HCT116 (cell line): ENCODE data around the gene KRTAP6-1. TPM values are rescaled to one million over a fixed set of nuclear protein-coding genes. Genes with fewer than 3 reads are reported as not detected.

Source experiments
- ATAC-seq: fragments of 200-7000 bp; cut with Tn5 transposase; 2 replicates; pipeline ENCODE4 v1.9.1; 2020; ENCODE audit warnings: mild to moderate bottlenecking, moderate library complexity
- BruUV-seq: library from RNA; stranded (reverse); fragments of 400-500 nt; replicated peaks from 2 replicates; lab custom pipeline; 2021; lab: Mats Ljungman, UMichigan
- CTCF ChIA-PET: fragments of 300-600 bp; sonication (Branson Sonifier 250); formaldehyde crosslinking; loops from one replicate; lab custom pipeline; 2021; ENCODE audit warnings: antibody characterized with exemption; lab: Charles Lee
- POLR2A ChIA-PET: fragments of 300-600, 350-600 bp; sonication (Branson Sonifier 250); formaldehyde crosslinking; loops from one replicate; lab custom pipeline; 2021; ENCODE audit warnings: antibody characterized with exemption; lab: Charles Lee
- RAD21 ChIA-PET, 2 experiments: fragments of 300-600 bp; sonication (Branson Sonifier 250); formaldehyde crosslinking; loops; one replicate each; lab custom pipeline; 2023; ENCODE audit warnings: low total read pairs in 2 of 2; ENCODE audit not compliant: uncharacterized antibody in 2 of 2, unreplicated experiment in 2 of 2, low non-redundant PET in 1 of 2; lab: Charles Lee
- DNase-seq: peaks from one replicate; pipeline ENCODE4 v3.0.0-alpha.2; 2010; ENCODE audit warnings: low read depth, low spot score
- H2AFZ ChIP-seq: fragments of 200-600 bp; shearing (Covaris generic), sonication (generic); 2 replicates; pipeline ENCODE4 v1.6.1; 2017; ENCODE audit warnings: low read depth, mixed run types, mixed read lengths, antibody characterized with exemption, low read length; ENCODE audit not compliant: poor library complexity, severe bottlenecking
- H3K27ac ChIP-seq: 2 replicates; pipeline ENCODE4 v1.5.1; 2012; ENCODE audit warnings: low read depth, low read length
- H3K27me3 ChIP-seq: fragments of 200-600 bp; sonication (generic); 2 replicates; pipeline ENCODE4 v1.6.1; 2016; ENCODE audit warnings: mixed run types, low read length, mixed read lengths; ENCODE audit not compliant: insufficient read depth
- H3K36me3 ChIP-seq, 2 experiments: fragments of 200-500 bp in 1 of 2; fragments of 200-600 bp in 1 of 2; sonication (Bioruptor generic) in 1 of 2; sonication (generic) in 1 of 2; 2 replicates each; pipeline versions ENCODE4 v1.5.1 to v1.6.1; 2014 to 2016; ENCODE audit warnings: low read length in 2 of 2, inconsistent platforms in 1 of 2, mixed read lengths in 1 of 2, mixed run types in 1 of 2; ENCODE audit not compliant: insufficient read depth in 2 of 2, control insufficient read depth in 1 of 2
- H3K4me1 ChIP-seq, 2 experiments: fragments of 200-600 bp in 1 of 2; sonication (generic) in 1 of 2; 2 replicates each; pipeline versions ENCODE4 v1.5.1 to v1.6.1; 2012 to 2017; ENCODE audit warnings: low read length in 2 of 2, inconsistent platforms in 1 of 2, mild to moderate bottlenecking in 1 of 2, mixed read lengths in 1 of 2, mixed run types in 1 of 2, moderate library complexity in 1 of 2; ENCODE audit not compliant: insufficient read depth in 2 of 2, control insufficient read depth in 1 of 2
- H3K4me2 ChIP-seq: fragments of 200-600 bp; sonication (generic); 2 replicates; pipeline ENCODE4 v1.6.1; 2017; ENCODE audit warnings: mixed run types, low read length, mixed read lengths
- H3K4me3 ChIP-seq, 2 experiments: fragments of 200-600 bp in 1 of 2; sonication (generic) in 1 of 2; replicated peaks in 1 of 2; 2 replicates each; pipeline ENCODE4 v1.5.1; 2011 to 2016; ENCODE audit warnings: low read length in 2 of 2, control low read depth in 1 of 2, low read depth in 1 of 2, mild to moderate bottlenecking in 1 of 2, mixed read lengths in 1 of 2, mixed run types in 1 of 2
- H3K79me2 ChIP-seq: fragments of 200-600 bp; sonication (generic); 2 replicates; pipeline ENCODE4 v1.6.1; 2017; ENCODE audit warnings: mild to moderate bottlenecking, mixed run types, low read length, moderate library complexity, mixed read lengths; ENCODE audit not compliant: insufficient read depth
- H3K9ac ChIP-seq: fragments of 200-600 bp; sonication (generic); 2 replicates; pipeline ENCODE4 v1.6.1; 2016; ENCODE audit warnings: low read length, mixed read lengths
- H3K9me2 ChIP-seq: fragments of 200-600 bp; sonication (generic), shearing (Covaris generic); 2 replicates; pipeline ENCODE4 v1.6.1; 2017; ENCODE audit warnings: mixed run types, mild to moderate bottlenecking, moderate library complexity; ENCODE audit not compliant: insufficient read depth
- H3K9me3 ChIP-seq, 2 experiments: fragments of 200-500 bp in 1 of 2; fragments of 200-600 bp in 1 of 2; sonication (Bioruptor generic) in 1 of 2; sonication (generic) in 1 of 2; 2 replicates each; pipeline ENCODE4 v1.6.1; 2014 to 2017; ENCODE audit warnings: low read length in 2 of 2, mixed read lengths in 2 of 2, inconsistent platforms in 1 of 2, low read depth in 1 of 2, mild to moderate bottlenecking in 1 of 2, mixed run types in 1 of 2, moderate library complexity in 1 of 2; ENCODE audit not compliant: control insufficient read depth in 1 of 2, insufficient read depth in 1 of 2
- H4K20me1 ChIP-seq: fragments of 200-600 bp; sonication (generic), shearing (Covaris generic); 2 replicates; pipeline ENCODE4 v1.6.1; 2017; ENCODE audit warnings: mixed run types, mild to moderate bottlenecking, moderate library complexity; ENCODE audit not compliant: insufficient read depth
- EGR1 ChIP-seq: IDR thresholded peaks from 2 replicates; pipeline ENCODE4 v1.6.1; 2012; ENCODE audit warnings: low read depth
- EZH2 ChIP-seq: fragments of 200-600 bp; sonication (generic); IDR thresholded peaks from 2 replicates; pipeline ENCODE4 v1.6.1; 2017; ENCODE audit warnings: antibody characterized with exemption, mixed run types
- FOSL1 ChIP-seq: IDR thresholded peaks from 2 replicates; pipeline ENCODE4 v1.6.1; 2012; ENCODE audit warnings: low read depth
- RAD21 ChIP-seq: IDR thresholded peaks from 2 replicates; pipeline ENCODE4 v1.6.1; 2012; ENCODE audit warnings: low read depth, mild to moderate bottlenecking
- REST ChIP-seq: IDR thresholded peaks from 2 replicates; pipeline ENCODE4 v1.6.1; 2012; ENCODE audit warnings: low read depth
- SIN3A ChIP-seq: IDR thresholded peaks from 2 replicates; pipeline ENCODE4 v1.6.1; 2012; ENCODE audit warnings: low read depth
- SP1 ChIP-seq: IDR thresholded peaks from 2 replicates; pipeline ENCODE4 v1.6.1; 2012; ENCODE audit warnings: low read depth
- SRF ChIP-seq: IDR thresholded peaks from 2 replicates; pipeline ENCODE4 v1.6.1; 2012; ENCODE audit warnings: low read depth
- YY1 ChIP-seq: IDR thresholded peaks from 2 replicates; pipeline ENCODE4 v1.6.1; 2011; ENCODE audit warnings: low read length, low read depth, moderate library complexity, mild to moderate bottlenecking; ENCODE audit not compliant: insufficient replicate concordance; ENCODE audit errors: extremely low read depth
- ZNF274 ChIP-seq: fragments of 200-500 bp; sonication (Bioruptor generic); IDR thresholded peaks from 2 replicates; pipeline ENCODE4 v1.6.1; 2014; ENCODE audit warnings: mild to moderate bottlenecking, low read depth, low read length, inconsistent platforms
- intact Hi-C: fragments of 100-400 bp; cut with micrococcal nuclease; formaldehyde crosslinking; loops from 2 replicates; pipeline ENCODE4 v1.10.0; 2022
- total RNA-seq: library from RNA; stranded (reverse); gene quantifications from one replicate; pipeline ENCODE4 v1.2.1, GENCODE V29; 2021; ENCODE audit not compliant: unreplicated experiment
- TF ChIP-seq, protein P1 (sequence below), 3 experiments: fragments of 200-600 bp in 1 of 3; sonication (generic) in 1 of 3; IDR thresholded peaks in 2 of 3; conservative IDR thresholded peaks in 1 of 3; 2 replicates each; pipeline ENCODE4 v1.5.1; 2012 to 2017; ENCODE audit warnings: low read depth in 2 of 3, low read length in 2 of 3, antibody characterized with exemption in 1 of 3, borderline replicate concordance in 1 of 3, control low read depth in 1 of 3, mild to moderate bottlenecking in 1 of 3, mixed read lengths in 1 of 3, mixed run types in 1 of 3, moderate library complexity in 1 of 3; ENCODE audit not compliant: insufficient read depth in 1 of 3
- TF ChIP-seq, protein P2 (sequence below): IDR thresholded peaks from 2 replicates; pipeline ENCODE4 v1.6.1; 2012
- TF ChIP-seq, protein P3 (sequence below): IDR thresholded peaks from 2 replicates; pipeline ENCODE4 v1.6.1; 2011; ENCODE audit warnings: mild to moderate bottlenecking, low read length, moderate library complexity; ENCODE audit not compliant: insufficient replicate concordance; ENCODE audit errors: extremely low read depth

KRTAP6-1 gene
- total RNA-seq, 1 experiment from 2014 or later = not detected

DNA sequence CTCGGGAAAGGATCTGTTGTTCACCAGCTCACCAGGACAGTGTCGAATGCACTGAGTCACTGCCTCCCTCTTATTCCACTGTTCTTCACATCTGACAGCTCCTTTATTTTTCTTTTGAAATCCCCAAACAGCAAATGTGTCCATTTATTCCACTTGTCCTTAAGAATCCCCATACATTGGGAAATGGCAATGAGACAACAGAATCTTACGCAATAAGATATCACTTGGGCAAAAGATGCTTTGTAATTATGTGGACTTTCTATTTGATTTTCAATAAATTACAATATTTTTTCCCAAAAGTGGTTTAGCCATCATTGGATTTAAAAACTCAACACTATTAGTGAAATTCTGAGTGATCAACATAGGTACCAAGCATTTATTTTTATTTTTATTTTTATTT lies 25.0 kb upstream of the KRTAP6-1 start:
- no peak for ATAC-seq
- Histone ChIP-seq H3K4me3 (no peak overlapping the region), H3K4me1 (no peaks in the 10 kb centered on the region), H3K27ac (no peak overlapping the region), H3K9me2 (no peaks in the 10 kb centered on the region), H3K36me3 (no peaks in the 10 kb centered on the region), H4K20me1 (no peaks in the 10 kb centered on the region), H2AFZ (no peak overlapping the region), H3K4me2 (no peak overlapping the region), H3K79me2 (no peaks in the 10 kb centered on the region), H3K9ac (no peak overlapping the region), H3K27me3 (no peaks in the 10 kb centered on the region), H3K9me3 (peaks cover 8 to 9% of the 10 kb centered on the region in 2 experiments; a peak in 2 of 4 replicates)
- CTCF ChIA-PET = no interaction called here
- POLR2A ChIA-PET = no interaction called here
- intact Hi-C loops = no loop called here
- no TSS peak for BruUV-seq
- RAD21 ChIA-PET = no interaction called here
- no peak for DNase-seq
- TF ChIP-seq, protein P1, sequence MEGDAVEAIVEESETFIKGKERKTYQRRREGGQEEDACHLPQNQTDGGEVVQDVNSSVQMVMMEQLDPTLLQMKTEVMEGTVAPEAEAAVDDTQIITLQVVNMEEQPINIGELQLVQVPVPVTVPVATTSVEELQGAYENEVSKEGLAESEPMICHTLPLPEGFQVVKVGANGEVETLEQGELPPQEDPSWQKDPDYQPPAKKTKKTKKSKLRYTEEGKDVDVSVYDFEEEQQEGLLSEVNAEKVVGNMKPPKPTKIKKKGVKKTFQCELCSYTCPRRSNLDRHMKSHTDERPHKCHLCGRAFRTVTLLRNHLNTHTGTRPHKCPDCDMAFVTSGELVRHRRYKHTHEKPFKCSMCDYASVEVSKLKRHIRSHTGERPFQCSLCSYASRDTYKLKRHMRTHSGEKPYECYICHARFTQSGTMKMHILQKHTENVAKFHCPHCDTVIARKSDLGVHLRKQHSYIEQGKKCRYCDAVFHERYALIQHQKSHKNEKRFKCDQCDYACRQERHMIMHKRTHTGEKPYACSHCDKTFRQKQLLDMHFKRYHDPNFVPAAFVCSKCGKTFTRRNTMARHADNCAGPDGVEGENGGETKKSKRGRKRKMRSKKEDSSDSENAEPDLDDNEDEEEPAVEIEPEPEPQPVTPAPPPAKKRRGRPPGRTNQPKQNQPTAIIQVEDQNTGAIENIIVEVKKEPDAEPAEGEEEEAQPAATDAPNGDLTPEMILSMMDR (IDR thresholded peaks at IDR 0.05 in 2 of 3, conservative IDR thresholded peaks at IDR 0.05 in 1 of 3; ENCODE audit: borderline replicate concordance in 1 of 3, insufficient read depth in 1 of 3, low read depth in 2 of 3, low read length in 2 of 3) = no peak
- no peak for TF ChIP-seq YY1

GRCh38 chr21:30634906-30635305 lies 21.2 kb upstream of the KRTAP6-1 start, which contains the start of gene KRTAP20-2:
TSS of gene KRTAP20-2 (plus strand) at chr21:30635206. CDS start at chr21:30635264, 58 bp downstream.
- Histone ChIP-seq H3K4me1 (no peaks in the 10 kb centered on the region), H3K9me3 (peaks cover 8 to 14% of the 10 kb centered on the region in 2 experiments; a peak in 2 of 4 replicates), H3K27me3 (no peaks in the 10 kb centered on the region), H3K4me3 (no peak within 1 kb of the TSS), H3K9ac (no peak within 1 kb of the TSS), H4K20me1 (no peaks in the 10 kb centered on the region), H3K4me2 (no peak within 1 kb of the TSS), H3K79me2 (no peaks in the 10 kb centered on the region), H3K9me2 (no peaks in the 10 kb centered on the region), H3K27ac (no peak within 1 kb of the TSS), H3K36me3 (no peaks in the 10 kb centered on the region), H2AFZ (no peak within 1 kb of the TSS)
- BruUV-seq = no TSS peak
- ChIA-PET POLR2A (no interaction called here), CTCF (no interaction called here), RAD21 (no interaction called here)
- ATAC-seq (no peak), DNase-seq (no peak)
- intact Hi-C loops = no loop called here
- TF ChIP-seq, protein P2, sequence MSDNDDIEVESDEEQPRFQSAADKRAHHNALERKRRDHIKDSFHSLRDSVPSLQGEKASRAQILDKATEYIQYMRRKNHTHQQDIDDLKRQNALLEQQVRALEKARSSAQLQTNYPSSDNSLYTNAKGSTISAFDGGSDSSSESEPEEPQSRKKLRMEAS = no peak
- TF ChIP-seq EZH2 = no peak
- no peak for TF ChIP-seq SP1
- TF ChIP-seq ZNF274 = no peak
- TF ChIP-seq RAD21 = no peak
- TF ChIP-seq REST = no peak
- TF ChIP-seq SIN3A = no peak
- TF ChIP-seq, protein P3, sequence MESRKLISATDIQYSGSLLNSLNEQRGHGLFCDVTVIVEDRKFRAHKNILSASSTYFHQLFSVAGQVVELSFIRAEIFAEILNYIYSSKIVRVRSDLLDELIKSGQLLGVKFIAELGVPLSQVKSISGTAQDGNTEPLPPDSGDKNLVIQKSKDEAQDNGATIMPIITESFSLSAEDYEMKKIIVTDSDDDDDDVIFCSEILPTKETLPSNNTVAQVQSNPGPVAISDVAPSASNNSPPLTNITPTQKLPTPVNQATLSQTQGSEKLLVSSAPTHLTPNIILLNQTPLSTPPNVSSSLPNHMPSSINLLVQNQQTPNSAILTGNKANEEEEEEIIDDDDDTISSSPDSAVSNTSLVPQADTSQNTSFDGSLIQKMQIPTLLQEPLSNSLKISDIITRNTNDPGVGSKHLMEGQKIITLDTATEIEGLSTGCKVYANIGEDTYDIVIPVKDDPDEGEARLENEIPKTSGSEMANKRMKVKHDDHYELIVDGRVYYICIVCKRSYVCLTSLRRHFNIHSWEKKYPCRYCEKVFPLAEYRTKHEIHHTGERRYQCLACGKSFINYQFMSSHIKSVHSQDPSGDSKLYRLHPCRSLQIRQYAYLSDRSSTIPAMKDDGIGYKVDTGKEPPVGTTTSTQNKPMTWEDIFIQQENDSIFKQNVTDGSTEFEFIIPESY = no peak
- no peak for TF ChIP-seq EGR1
- TF ChIP-seq SRF = no peak
- TF ChIP-seq FOSL1 = no peak
